Measurements from ENCODE around the gene SEMA5A. TPM values are rescaled to one million over a fixed set of nuclear protein-coding genes. Genes with fewer than 3 reads are reported as not detected.

SEMA5A gene
- total RNA-seq, 1 experiment from 2014 or later, result 0.15 TPM

- DNase-seq (ENCODE audit: low read depth, low spot score), result no peak
- BruUV-seq (replicated peaks), result no TSS peak
- in situ Hi-C loops (cut with HindIII; ENCODE audit: low pct_unique_long_range_greater_than_20kb, low sequenced_read_pairs), result no loop called here
- Histone ChIP-seq H3K27me3 (ENCODE audit: control insufficient read depth, insufficient read depth, low read length) (no peaks in the 10 kb centered on the region), H3K9me3 (ENCODE audit: control insufficient read depth, insufficient read depth, low read depth, low read length) (no peaks in the 10 kb centered on the region), H3K4me1 (ENCODE audit: control insufficient read depth, insufficient read depth, low read length) (no peaks in the 10 kb centered on the region), H3K36me3 (ENCODE audit: control insufficient read depth, insufficient read depth, low read length) (no peaks in the 10 kb centered on the region), H3K27ac (ENCODE audit: low read length) (no peak overlapping the region), H3K4me3 (ENCODE audit: low read depth in 2 of 2, low read length in 2 of 2) (no peak overlapping the region)
- ChIA-PET POLR2A (no interaction called here), CTCF (no interaction called here)
- intact Hi-C loops (cut with micrococcal nuclease; ENCODE audit: unreplicated experiment), result no loop called here
- TF ChIP-seq, protein P1, sequence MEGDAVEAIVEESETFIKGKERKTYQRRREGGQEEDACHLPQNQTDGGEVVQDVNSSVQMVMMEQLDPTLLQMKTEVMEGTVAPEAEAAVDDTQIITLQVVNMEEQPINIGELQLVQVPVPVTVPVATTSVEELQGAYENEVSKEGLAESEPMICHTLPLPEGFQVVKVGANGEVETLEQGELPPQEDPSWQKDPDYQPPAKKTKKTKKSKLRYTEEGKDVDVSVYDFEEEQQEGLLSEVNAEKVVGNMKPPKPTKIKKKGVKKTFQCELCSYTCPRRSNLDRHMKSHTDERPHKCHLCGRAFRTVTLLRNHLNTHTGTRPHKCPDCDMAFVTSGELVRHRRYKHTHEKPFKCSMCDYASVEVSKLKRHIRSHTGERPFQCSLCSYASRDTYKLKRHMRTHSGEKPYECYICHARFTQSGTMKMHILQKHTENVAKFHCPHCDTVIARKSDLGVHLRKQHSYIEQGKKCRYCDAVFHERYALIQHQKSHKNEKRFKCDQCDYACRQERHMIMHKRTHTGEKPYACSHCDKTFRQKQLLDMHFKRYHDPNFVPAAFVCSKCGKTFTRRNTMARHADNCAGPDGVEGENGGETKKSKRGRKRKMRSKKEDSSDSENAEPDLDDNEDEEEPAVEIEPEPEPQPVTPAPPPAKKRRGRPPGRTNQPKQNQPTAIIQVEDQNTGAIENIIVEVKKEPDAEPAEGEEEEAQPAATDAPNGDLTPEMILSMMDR (IDR thresholded peaks at IDR 0.05), result no peak
- TF ChIP-seq TCF7L2 (IDR thresholded peaks at IDR 0.05; ENCODE audit: low read depth, low read length), result no peak
- no peak for TF ChIP-seq POLR2AphosphoS5 (IDR thresholded peaks at IDR 0.05; ENCODE audit: low read depth, low read length)
- TF ChIP-seq REST (IDR thresholded peaks at IDR 0.05; ENCODE audit: insufficient read depth in 1 of 2, low read depth in 2 of 2, low read length in 1 of 2), result no peak
- TF ChIP-seq SIN3A (IDR thresholded peaks at IDR 0.05; ENCODE audit: borderline replicate concordance, insufficient read depth, low read depth, low read length), result no peak
- ATAC-seq, result no peak
These were observed 353.6 kb downstream of the SEMA5A start for GRCh38 chr5:9192266-9192665.

- Histone ChIP-seq H3K27me3 (ENCODE audit: control insufficient read depth, insufficient read depth, low read length) (no peaks in the 10 kb centered on the region), H3K4me1 (ENCODE audit: control insufficient read depth, insufficient read depth, low read length) (no peaks in the 10 kb centered on the region), H3K27ac (ENCODE audit: low read length) (no peak overlapping the region), H3K36me3 (ENCODE audit: control insufficient read depth, insufficient read depth, low read length) (no peaks in the 10 kb centered on the region), H3K4me3 (ENCODE audit: low read depth in 2 of 2, low read length in 2 of 2) (no peak overlapping the region), H3K9me3 (ENCODE audit: control insufficient read depth, insufficient read depth, low read depth, low read length) (no peaks in the 10 kb centered on the region)
- ChIA-PET POLR2A (no interaction called here), CTCF (no interaction called here)
- ATAC-seq (no peak), DNase-seq (ENCODE audit: low read depth, low spot score) (no peak)
- in situ Hi-C loops (cut with HindIII; ENCODE audit: low pct_unique_long_range_greater_than_20kb, low sequenced_read_pairs) (no loop called here), intact Hi-C loops (cut with micrococcal nuclease; ENCODE audit: unreplicated experiment) (no loop called here)
- no peak for TF ChIP-seq TCF7L2 (IDR thresholded peaks at IDR 0.05; ENCODE audit: low read depth, low read length)
- TF ChIP-seq, protein P1 (IDR thresholded peaks at IDR 0.05), result no peak
- no peak for TF ChIP-seq SIN3A (IDR thresholded peaks at IDR 0.05; ENCODE audit: borderline replicate concordance, insufficient read depth, low read depth, low read length)
- no peak for TF ChIP-seq REST (IDR thresholded peaks at IDR 0.05; ENCODE audit: insufficient read depth in 1 of 2, low read depth in 2 of 2, low read length in 1 of 2)
- TF ChIP-seq POLR2AphosphoS5 (IDR thresholded peaks at IDR 0.05; ENCODE audit: low read depth, low read length), result no peak
- no TSS peak for BruUV-seq (replicated peaks)
These were observed 356.2 kb downstream of the SEMA5A start for GRCh38 chr5:9189681-9190080.
